Smooth muscle cell (in vitro differentiated cells): ENCODE data around the gene CELF2. TPM values are rescaled to one million over a fixed set of nuclear protein-coding genes. Genes with fewer than 3 reads are reported as not detected.

ENCODE experiments used
- DNase-seq: peaks from one replicate; lab custom pipeline; 2025; ENCODE audit not compliant: unreplicated experiment; lab: John Stamatoyannopoulos, UW
- H2AFZ ChIP-seq: fragments of 200-600 bp; sonication (generic); 2 replicates; pipeline ENCODE4 v1.6.0; 2016; ENCODE audit warnings: antibody characterized with exemption, low read depth, mild to moderate bottlenecking
- H3F3A ChIP-seq: fragments of 200-600 bp; sonication (generic); 2 replicates; pipeline ENCODE4 v1.6.0; 2017; ENCODE audit warnings: antibody characterized with exemption, low read depth
- H3K27ac ChIP-seq: fragments of 200-600 bp; sonication (generic); 2 replicates; pipeline ENCODE4 v1.5.1; 2016; ENCODE audit warnings: low read depth, mild to moderate bottlenecking
- H3K27me3 ChIP-seq: fragments of 200-600 bp; sonication (generic); 2 replicates; pipeline ENCODE4 v1.6.1; 2016; ENCODE audit warnings: low read depth, mild to moderate bottlenecking
- H3K36me3 ChIP-seq: fragments of 200-600 bp; sonication (generic); 2 replicates; pipeline ENCODE4 v1.5.1; 2016; ENCODE audit warnings: low read depth
- H3K4me1 ChIP-seq: fragments of 200-600 bp; sonication (generic); 2 replicates; pipeline ENCODE4 v1.5.1; 2016; ENCODE audit warnings: low read depth
- H3K4me2 ChIP-seq: fragments of 200-600 bp; sonication (generic); 2 replicates; pipeline ENCODE4 v1.6.0; 2016; ENCODE audit warnings: mild to moderate bottlenecking
- H3K4me3 ChIP-seq: fragments of 200-600 bp; sonication (generic); 2 replicates; pipeline ENCODE4 v1.5.1; 2016; ENCODE audit warnings: mild to moderate bottlenecking
- H3K79me2 ChIP-seq: fragments of 200-600 bp; sonication (generic); 2 replicates; pipeline ENCODE4 v1.6.0; 2016; ENCODE audit warnings: low read depth, mild to moderate bottlenecking
- H3K9ac ChIP-seq: fragments of 200-600 bp; sonication (generic); 2 replicates; pipeline ENCODE4 v1.6.0; 2016; ENCODE audit warnings: low read depth
- H3K9me3 ChIP-seq: fragments of 200-600 bp; sonication (generic); replicated peaks from 2 replicates; pipeline ENCODE4 v1.5.1; 2016; ENCODE audit warnings: low read depth
- H4K20me1 ChIP-seq: fragments of 200-600 bp; sonication (generic); 2 replicates; pipeline ENCODE4 v1.6.0; 2016; ENCODE audit warnings: low read depth
- WGBS: methylation state at CpG from one replicate; pipeline ENCODE4 v1.1.7; 2016; ENCODE audit warnings: low lambda C conversion rate; 5-methylcytosine and 5-hydroxymethylcytosine counted together
- polyA plus RNA-seq: library from polyadenylated mRNA; unstranded; fragments of >200 nt; fragmentation: Nextera tagmentation; extraction: Ambion mirVana; gene quantifications from 2 replicates; pipeline ENCODE4 v1.2.1, GENCODE V29; 2016
- total RNA-seq: library from RNA; depleted of rRNA; stranded (reverse); fragments of >200 nt; gene quantifications from 2 replicates; pipeline ENCODE4 v1.2.3, GENCODE V29; 2014
- TF ChIP-seq, protein P1 (sequence below): fragments of 200-600 bp; sonication (generic); IDR thresholded peaks from 2 replicates; pipeline ENCODE4 v1.5.1; 2017; ENCODE audit warnings: borderline replicate concordance, mild to moderate bottlenecking, antibody characterized with exemption; ENCODE audit not compliant: insufficient read depth, poor library complexity, severe bottlenecking

Gene CELF2
- total and polyA plus RNA-seq, 2 experiments from 2014 or later: 3.0 to 4.7 TPM

DNA sequence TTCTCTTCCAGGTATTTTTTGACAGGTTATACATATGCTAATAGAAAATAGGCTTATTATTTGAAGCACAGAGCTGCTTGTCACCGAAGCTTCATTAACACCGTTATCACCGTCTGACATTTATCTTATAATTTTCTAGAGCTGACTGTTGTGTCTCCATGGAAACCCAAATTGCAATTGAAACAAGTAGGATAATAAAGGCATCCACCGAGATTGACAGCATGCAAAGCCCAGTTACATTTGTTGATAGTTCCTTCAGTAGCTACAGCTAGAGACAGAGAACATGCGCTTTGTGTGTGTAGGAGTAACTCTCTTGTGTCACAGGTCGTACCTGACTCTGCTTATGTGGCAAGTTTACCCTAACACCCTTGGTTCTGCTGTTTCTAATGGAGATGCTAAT is 135.6 kb downstream of the CELF2 start:
- Histone ChIP-seq H3F3A (no peaks in the 10 kb centered on the region), H3K4me3 (no peak overlapping the region), H3K27ac (no peak overlapping the region), H3K36me3 (no peaks in the 10 kb centered on the region), H3K9me3 (no peaks in the 10 kb centered on the region), H3K4me2 (no peak overlapping the region), H3K79me2 (no peaks in the 10 kb centered on the region), H2AFZ (no peak overlapping the region), H3K27me3 (peaks cover 56% of the 10 kb centered on the region), H3K9ac (no peak overlapping the region), H4K20me1 (no peaks in the 10 kb centered on the region), H3K4me1 (peaks cover 12% of the 10 kb centered on the region)
- TF ChIP-seq, protein P1, sequence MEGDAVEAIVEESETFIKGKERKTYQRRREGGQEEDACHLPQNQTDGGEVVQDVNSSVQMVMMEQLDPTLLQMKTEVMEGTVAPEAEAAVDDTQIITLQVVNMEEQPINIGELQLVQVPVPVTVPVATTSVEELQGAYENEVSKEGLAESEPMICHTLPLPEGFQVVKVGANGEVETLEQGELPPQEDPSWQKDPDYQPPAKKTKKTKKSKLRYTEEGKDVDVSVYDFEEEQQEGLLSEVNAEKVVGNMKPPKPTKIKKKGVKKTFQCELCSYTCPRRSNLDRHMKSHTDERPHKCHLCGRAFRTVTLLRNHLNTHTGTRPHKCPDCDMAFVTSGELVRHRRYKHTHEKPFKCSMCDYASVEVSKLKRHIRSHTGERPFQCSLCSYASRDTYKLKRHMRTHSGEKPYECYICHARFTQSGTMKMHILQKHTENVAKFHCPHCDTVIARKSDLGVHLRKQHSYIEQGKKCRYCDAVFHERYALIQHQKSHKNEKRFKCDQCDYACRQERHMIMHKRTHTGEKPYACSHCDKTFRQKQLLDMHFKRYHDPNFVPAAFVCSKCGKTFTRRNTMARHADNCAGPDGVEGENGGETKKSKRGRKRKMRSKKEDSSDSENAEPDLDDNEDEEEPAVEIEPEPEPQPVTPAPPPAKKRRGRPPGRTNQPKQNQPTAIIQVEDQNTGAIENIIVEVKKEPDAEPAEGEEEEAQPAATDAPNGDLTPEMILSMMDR: no peak
- WGBS: 92% methylated on average over 6 of the region's 6 CpGs
- no peak for DNase-seq

DNA sequence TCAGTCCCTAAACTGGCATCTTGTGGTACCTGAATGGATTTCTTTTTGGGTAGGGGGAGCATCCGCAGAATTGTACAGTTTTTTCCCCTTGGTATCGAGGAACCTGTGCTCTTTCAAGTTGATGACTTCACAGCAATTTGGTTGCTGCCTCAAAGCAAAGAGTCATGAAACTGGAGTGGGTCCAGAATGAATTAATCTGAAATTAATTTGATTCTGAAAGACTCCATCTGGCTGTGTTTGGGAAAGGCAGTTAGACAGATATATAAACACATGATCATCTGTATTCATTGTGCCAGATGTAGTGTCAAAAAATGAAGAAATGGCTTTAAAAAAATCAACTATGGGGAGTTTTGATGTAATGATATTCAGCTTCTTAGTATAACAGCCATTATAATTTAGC is 136.1 kb downstream of the CELF2 start:
- Histone ChIP-seq H3K27me3 (peaks cover 51% of the 10 kb centered on the region), H2AFZ (no peak overlapping the region), H3F3A (no peaks in the 10 kb centered on the region), H3K4me1 (peaks cover 12% of the 10 kb centered on the region), H3K27ac (no peak overlapping the region), H4K20me1 (no peaks in the 10 kb centered on the region), H3K9me3 (no peaks in the 10 kb centered on the region), H3K4me2 (no peak overlapping the region), H3K36me3 (no peaks in the 10 kb centered on the region), H3K9ac (no peak overlapping the region), H3K4me3 (no peak overlapping the region), H3K79me2 (no peaks in the 10 kb centered on the region)
- TF ChIP-seq, protein P1: no peak
- no peak for DNase-seq
- WGBS: 100% methylated on average over 2 of the region's 2 CpGs

DNA sequence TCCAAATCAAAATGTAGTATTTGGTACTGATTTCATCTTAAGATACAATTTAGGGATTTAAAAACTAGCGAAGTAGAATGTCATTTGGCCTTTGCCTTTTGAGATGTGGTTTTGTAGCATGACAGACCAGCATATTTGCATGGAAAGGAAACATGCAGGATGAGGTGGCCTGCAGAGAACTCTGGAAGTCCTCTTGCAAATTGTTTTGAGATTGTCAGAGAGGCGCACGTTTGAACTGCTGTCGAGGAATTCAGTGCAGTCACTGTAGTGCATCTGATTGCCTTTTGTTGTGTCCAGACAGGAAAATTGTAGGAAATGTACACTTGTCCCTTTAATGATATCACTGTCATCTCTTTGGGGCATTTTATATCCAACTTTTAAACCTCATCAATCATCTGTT is 136.7 kb downstream of the CELF2 start:
- Histone ChIP-seq H2AFZ (no peak overlapping the region), H3K9me3 (no peaks in the 10 kb centered on the region), H3K27me3 (peaks cover 45% of the 10 kb centered on the region), H3F3A (no peaks in the 10 kb centered on the region), H4K20me1 (no peaks in the 10 kb centered on the region), H3K27ac (no peak overlapping the region), H3K79me2 (no peaks in the 10 kb centered on the region), H3K4me3 (no peak overlapping the region), H3K9ac (no peak overlapping the region), H3K4me1 (peaks cover 12% of the 10 kb centered on the region), H3K36me3 (no peaks in the 10 kb centered on the region), H3K4me2 (no peak overlapping the region)
- DNase-seq: no peak
- TF ChIP-seq, protein P1: no peak
- 38% methylated on average over 4 of the region's 4 CpGs for WGBS

DNA sequence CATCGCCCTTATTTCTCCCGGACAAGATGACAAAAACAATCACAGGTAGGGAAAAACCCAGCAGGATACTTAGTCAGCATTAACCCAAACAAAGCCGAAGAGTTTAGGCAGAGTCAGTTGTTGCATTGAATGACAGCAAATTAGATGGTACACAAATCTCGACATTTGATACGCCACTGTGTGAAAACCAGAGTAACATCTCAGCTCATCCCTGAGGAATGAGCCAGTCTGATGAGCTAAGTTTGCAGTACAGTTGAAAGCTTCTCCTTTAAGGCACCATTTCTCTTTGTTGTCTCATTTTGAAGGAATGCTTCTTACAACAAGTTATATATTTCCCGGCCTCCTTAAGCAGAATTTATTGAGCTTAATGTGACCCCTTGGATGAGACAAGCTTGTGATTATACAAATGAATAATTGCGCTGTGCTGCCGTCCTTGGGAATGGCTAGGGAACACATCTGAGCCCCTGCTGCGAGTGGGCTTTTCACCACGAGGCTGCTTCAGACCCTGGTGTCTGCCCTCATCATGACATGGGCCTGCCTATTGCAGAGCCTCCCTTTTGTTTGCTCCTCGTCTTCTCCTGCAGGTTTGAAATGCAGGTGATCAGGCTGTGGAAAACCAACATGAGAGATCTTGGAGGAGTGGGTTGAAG is 137.3 kb downstream of the CELF2 start:
- no peak overlapping the region for H3K27ac ChIP-seq
- H3K4me1 ChIP-seq: peaks cover 12% of the 10 kb centered on the region
- no peak for DNase-seq
- no peak overlapping the region for H3K4me2 ChIP-seq
- no peaks in the 10 kb centered on the region for H3K79me2 ChIP-seq
- no peak overlapping the region for H3K9ac ChIP-seq
- peaks cover 39% of the 10 kb centered on the region for H3K27me3 ChIP-seq
- H4K20me1 ChIP-seq: no peaks in the 10 kb centered on the region
- no peaks in the 10 kb centered on the region for H3K36me3 ChIP-seq
- H3K9me3 ChIP-seq: no peaks in the 10 kb centered on the region
- H3K4me3 ChIP-seq: no peak overlapping the region
- TF ChIP-seq, protein P1: no peak
- no peak overlapping the region for H2AFZ ChIP-seq
- no peaks in the 10 kb centered on the region for H3F3A ChIP-seq
- WGBS: 72% methylated on average over 11 of the region's 11 CpGs
